NOMO-1 treated with dmso at 0.1 percent for 144 hours (cell line): ENCODE results near the gene TAF1C.

Experiments
- DNase-seq: peaks from one replicate; lab custom pipeline; 2025; ENCODE audit not compliant: unreplicated experiment; lab: John Stamatoyannopoulos, UW

Gene TAF1C

DNA sequence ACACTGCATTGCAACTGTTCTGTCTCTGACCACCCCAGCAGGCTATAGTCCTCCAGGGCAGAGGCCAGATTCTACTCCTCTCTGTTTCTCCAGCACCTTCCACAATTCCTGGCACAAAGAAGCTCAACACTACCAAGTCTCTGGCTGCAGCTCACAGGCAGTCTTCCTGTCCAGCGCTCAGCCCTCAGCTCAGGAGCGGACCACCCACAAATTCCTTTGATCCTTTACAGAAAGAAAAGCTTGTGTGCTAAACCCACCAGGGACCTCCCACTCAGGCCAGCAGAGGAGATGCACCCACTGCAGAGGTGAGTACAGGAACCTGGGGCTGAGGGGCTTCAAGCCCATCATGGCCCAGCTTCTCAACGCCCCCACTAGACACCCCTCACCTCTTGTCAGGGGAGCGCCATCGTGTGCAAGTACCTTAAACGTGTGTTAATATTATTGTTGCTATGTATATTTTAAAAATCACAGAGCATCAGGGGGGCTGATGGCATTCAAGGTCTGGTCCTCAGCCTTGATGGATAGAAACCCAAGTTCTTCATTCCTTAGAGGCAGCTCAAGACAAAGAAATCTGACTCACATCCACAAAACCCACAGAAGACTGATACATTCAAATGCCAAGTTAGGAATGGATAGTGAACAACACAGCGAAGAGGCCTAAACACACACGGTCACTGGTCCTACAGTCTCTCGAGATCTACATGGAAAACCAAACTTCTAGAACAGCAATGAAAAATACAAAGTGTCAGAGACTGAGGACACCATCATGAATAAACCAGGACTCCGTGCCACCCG is 50.3 kb downstream of the TAF1C start:
- DNase-seq = no peak

DNA sequence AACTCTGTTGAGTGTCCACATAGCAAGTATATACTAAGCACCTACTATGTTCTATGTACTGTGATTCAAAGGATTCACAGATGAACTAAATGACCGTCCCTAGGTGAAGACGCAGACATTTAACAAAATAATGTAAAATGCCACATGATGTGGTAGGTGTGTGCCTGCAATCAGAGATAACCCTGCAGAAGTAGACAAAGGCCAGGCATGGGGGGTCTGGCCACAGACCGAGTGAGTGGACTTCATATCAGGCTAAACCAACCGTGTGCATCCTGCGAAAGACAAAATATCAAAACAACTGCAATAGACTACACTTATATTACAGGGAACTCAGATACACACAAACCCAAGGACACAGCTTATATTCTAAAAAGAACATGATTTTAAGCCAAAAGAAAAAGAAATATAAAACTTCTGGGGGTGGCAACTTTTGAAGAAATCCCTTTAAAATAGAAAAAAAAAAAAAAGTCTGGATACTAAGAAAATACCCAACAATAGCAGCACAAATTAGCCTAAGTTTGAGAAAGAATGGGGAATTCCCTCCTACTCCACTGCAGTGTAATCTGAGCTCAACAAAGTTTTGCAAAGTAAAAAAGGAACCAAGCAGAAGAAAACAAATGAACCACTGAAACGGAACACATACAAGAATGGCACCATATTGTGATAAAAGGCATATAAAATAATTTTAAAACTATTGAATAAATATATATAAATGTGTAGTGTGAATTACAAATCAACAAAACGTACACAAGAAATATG is 54.2 kb downstream of the TAF1C start:
- no peak for DNase-seq

DNA sequence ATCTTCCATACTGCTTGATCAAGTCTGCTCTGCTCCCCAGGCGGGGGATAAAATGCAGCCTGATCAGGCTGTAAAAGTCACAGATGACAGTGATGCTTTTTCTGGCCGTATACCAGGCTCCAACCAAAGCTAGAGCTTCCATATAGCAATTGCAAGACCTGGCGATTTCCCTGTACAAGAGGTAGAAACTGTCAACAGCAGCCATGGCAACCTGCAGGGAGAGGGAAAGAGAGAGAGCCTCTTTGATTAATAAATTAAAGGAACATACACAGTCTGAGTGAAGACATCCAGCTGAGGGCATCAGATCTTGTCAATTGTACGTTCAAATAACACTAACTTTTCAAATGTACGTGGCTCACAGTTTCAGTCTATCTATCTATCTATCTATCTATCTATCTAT is 55.7 kb downstream of the TAF1C start:
- no peak for DNase-seq
